H9 (cell line): ENCODE data around the gene METTL26. TPM values are rescaled to one million over a fixed set of nuclear protein-coding genes. Genes with fewer than 3 reads are reported as not detected.

ENCODE experiments used
- DNase-seq: peaks from one replicate; pipeline ENCODE4 v3.0.0-alpha.2; 2017
- H2AFZ ChIP-seq: one replicate; pipeline ENCODE4 v1.6.1; 2013; ENCODE audit warnings: mild to moderate bottlenecking, low read length, control low read depth, moderate library complexity
- H2AK5ac ChIP-seq: 2 replicates; pipeline ENCODE4 v1.6.1; 2013; ENCODE audit warnings: low read length, control low read depth, mixed read lengths; ENCODE audit not compliant: insufficient read length
- H2BK120ac ChIP-seq: one replicate; pipeline ENCODE4 v1.6.1; 2013; ENCODE audit warnings: low read depth, mild to moderate bottlenecking, low read length, control low read depth, inconsistent platforms; ENCODE audit not compliant: poor library complexity, severe bottlenecking
- H2BK12ac ChIP-seq: 2 replicates; pipeline ENCODE4 v1.6.1; 2013; ENCODE audit warnings: low read length, control low read depth, mixed read lengths, low read depth; ENCODE audit not compliant: insufficient read length
- H2BK15ac ChIP-seq: 2 replicates; pipeline ENCODE4 v1.6.1; 2013; ENCODE audit warnings: low read depth, low read length, control low read depth
- H2BK20ac ChIP-seq: one replicate; pipeline ENCODE4 v1.6.1; 2013; ENCODE audit warnings: low read depth, mild to moderate bottlenecking, low read length, control low read depth, inconsistent platforms; ENCODE audit not compliant: poor library complexity, severe bottlenecking
- H2BK5ac ChIP-seq: 2 replicates; pipeline ENCODE4 v1.6.1; 2013; ENCODE audit warnings: low read length, control low read depth, mixed read lengths; ENCODE audit not compliant: insufficient read length
- H3K14ac ChIP-seq: 2 replicates; pipeline ENCODE4 v1.6.1; 2013; ENCODE audit warnings: low read length, control low read depth; ENCODE audit not compliant: insufficient read depth
- H3K18ac ChIP-seq: 2 replicates; pipeline ENCODE4 v1.6.1; 2013; ENCODE audit warnings: low read depth, mild to moderate bottlenecking, mixed read lengths, low read length, control low read depth; ENCODE audit not compliant: insufficient read length
- H3K23ac ChIP-seq: 2 replicates; pipeline ENCODE4 v1.6.1; 2013; ENCODE audit warnings: low read length, control low read depth, mixed read lengths, low read depth; ENCODE audit not compliant: insufficient read length
- H3K23me2 ChIP-seq: 2 replicates; pipeline ENCODE4 v1.6.1; 2013; ENCODE audit warnings: low read depth, mild to moderate bottlenecking, mixed read lengths, low read length, control low read depth; ENCODE audit not compliant: insufficient read length, poor library complexity, severe bottlenecking
- H3K27ac ChIP-seq: 2 replicates; pipeline ENCODE4 v1.5.1; 2013; ENCODE audit warnings: low read length, control low read depth, mixed read lengths, low read depth; ENCODE audit not compliant: insufficient read length
- H3K27me3 ChIP-seq: 2 replicates; pipeline ENCODE4 v1.6.1; 2013; ENCODE audit warnings: low read length, control low read depth, inconsistent platforms; ENCODE audit not compliant: insufficient read depth
- H3K4ac ChIP-seq: 2 replicates; pipeline ENCODE4 v1.6.1; 2013; ENCODE audit warnings: low read depth, mild to moderate bottlenecking, control low read depth, inconsistent platforms, low read length, moderate library complexity
- H3K4me1 ChIP-seq: 2 replicates; pipeline ENCODE4 v1.6.1; 2013; ENCODE audit warnings: low read length, control low read depth, inconsistent platforms; ENCODE audit not compliant: insufficient read depth
- H3K4me2 ChIP-seq: 2 replicates; pipeline ENCODE4 v1.6.1; 2013; ENCODE audit warnings: low read length, control low read depth, mixed read lengths; ENCODE audit not compliant: insufficient read length, insufficient read depth
- H3K56ac ChIP-seq: 2 replicates; pipeline ENCODE4 v1.6.1; 2013; ENCODE audit warnings: low read depth, mild to moderate bottlenecking, mixed read lengths, low read length, control low read depth; ENCODE audit not compliant: insufficient read length
- H3K79me1 ChIP-seq: 2 replicates; pipeline ENCODE4 v1.6.1; 2013; ENCODE audit warnings: low read depth, mild to moderate bottlenecking, moderate library complexity, low read length, control low read depth, inconsistent platforms; ENCODE audit not compliant: insufficient read depth, poor library complexity, severe bottlenecking
- H3K79me2 ChIP-seq: 2 replicates; pipeline ENCODE4 v1.6.1; 2013; ENCODE audit warnings: low read length, control low read depth, inconsistent platforms; ENCODE audit not compliant: insufficient read depth
- H3K9ac ChIP-seq: 2 replicates; pipeline ENCODE4 v1.6.1; 2013; ENCODE audit warnings: low read length, control low read depth, mixed read lengths; ENCODE audit not compliant: insufficient read length; ENCODE audit errors: extremely low read depth
- H3K9me3 ChIP-seq: one replicate; pipeline ENCODE4 v1.6.1; 2013; ENCODE audit warnings: low read depth, low read length, inconsistent platforms; ENCODE audit not compliant: control insufficient read depth
- H3T11ph ChIP-seq: one replicate; pipeline ENCODE4 v1.6.1; 2013; ENCODE audit warnings: mild to moderate bottlenecking, low read length, control low read depth, inconsistent platforms
- H4K20me1 ChIP-seq: one replicate; pipeline ENCODE4 v1.6.1; 2013; ENCODE audit not compliant: control insufficient read depth, insufficient read length, insufficient read depth
- H4K5ac ChIP-seq: 2 replicates; pipeline ENCODE4 v1.6.1; 2013; ENCODE audit warnings: low read depth, mild to moderate bottlenecking, mixed read lengths, low read length, control low read depth; ENCODE audit not compliant: insufficient read length
- H4K8ac ChIP-seq: replicated peaks from 2 replicates; pipeline ENCODE4 v1.6.1; 2013; ENCODE audit warnings: low read length, control low read depth, mixed read lengths, low read depth; ENCODE audit not compliant: insufficient read length
- H4K91ac ChIP-seq: 2 replicates; pipeline ENCODE4 v1.6.1; 2013; ENCODE audit warnings: low read depth, mild to moderate bottlenecking, moderate library complexity, mixed read lengths, low read length, control low read depth; ENCODE audit not compliant: insufficient read length
- H3K27ac Mint-ChIP-seq, 3 experiments: 2 replicates in 2 of 3; 3 replicates in 1 of 3; pipeline ENCODE4 v1.8.0; 2020 to 2021; ENCODE audit warnings: mixed read lengths in 3 of 3, mild to moderate bottlenecking in 1 of 3, moderate library complexity in 1 of 3
- H3K27me3 Mint-ChIP-seq: 2 replicates; pipeline ENCODE4 v1.8.0; 2021; ENCODE audit warnings: low read depth, mild to moderate bottlenecking, moderate library complexity, mixed read lengths
- H3K36me3 Mint-ChIP-seq, 3 experiments: 2 replicates in 2 of 3; 3 replicates in 1 of 3; pipeline ENCODE4 v1.8.0; 2020 to 2021; ENCODE audit warnings: low read depth in 3 of 3, mixed read lengths in 3 of 3; ENCODE audit not compliant: insufficient read depth in 1 of 3
- H3K4me1 Mint-ChIP-seq, 2 experiments: 2 replicates each; pipeline ENCODE4 v1.8.0; 2020; ENCODE audit warnings: mixed read lengths in 2 of 2
- H3K4me3 Mint-ChIP-seq, 2 experiments: 2 replicates in 1 of 2; 3 replicates in 1 of 2; pipeline ENCODE4 v1.8.0; 2020 to 2021; ENCODE audit warnings: mild to moderate bottlenecking in 2 of 2, mixed read lengths in 2 of 2, moderate library complexity in 1 of 2
- H3K9me3 Mint-ChIP-seq, 2 experiments: 2 replicates in 1 of 2; 3 replicates in 1 of 2; pipeline ENCODE4 v1.8.0; 2020; ENCODE audit warnings: mild to moderate bottlenecking in 2 of 2, mixed read lengths in 2 of 2, moderate library complexity in 1 of 2
- CTCF ChIP-seq: fragments of 200-600 bp; sonication (generic); conservative IDR thresholded peaks from 3 replicates; pipeline ENCODE4 v1.8.0; 2021; ENCODE audit warnings: antibody characterized with exemption, mild to moderate bottlenecking
- WGBS: extraction: QIAGEN DNeasy Blood & Tissue Kit; methylation state at CpG from one replicate; pipeline ENCODE4 v1.1.7; 2013; ENCODE audit warnings: missing lambda C conversion rate, low lambda C conversion rate, mixed read lengths; ENCODE audit not compliant: insufficient read length; ENCODE audit errors: extremely low coverage; 5-methylcytosine and 5-hydroxymethylcytosine counted together
- total RNA-seq: library from RNA; stranded (reverse); gene quantifications from 2 replicates; pipeline ENCODE4 v1.2.1, GENCODE V29; 2021

Gene METTL26
- total RNA-seq, 1 experiment from 2014 or later = 108 TPM

GRCh38 chr16:590815-591200 lies 45.3 kb downstream of the METTL26 start:
- no peak overlapping the region for H2BK5ac ChIP-seq
- H3K9me3 Mint-ChIP-seq = 0 out of 5 replicates have a peak, but pooled peaks cover 0 to 3% of the 10 kb centered on the region in 2 experiments
- peak overlapping the region; percentile 77 to 86 for H3K4me3 Mint-ChIP-seq
- H2BK15ac ChIP-seq = no peak overlapping the region
- H2BK20ac ChIP-seq = no peak overlapping the region
- H3K4me1 ChIP-seq = no peaks in the 10 kb centered on the region
- H3K79me2 ChIP-seq = no peaks in the 10 kb centered on the region; the same call in 1 of the 2 replicates
- no peak overlapping the region for H4K91ac ChIP-seq
- H2BK12ac ChIP-seq = no peak overlapping the region
- H3K27me3 ChIP-seq = peaks cover 7% of the 10 kb centered on the region; the same call in 1 of the 2 replicates
- no peak overlapping the region for H3K4ac ChIP-seq
- peak overlapping the region in 1 of 3 experiments; percentile 47; a peak in 2 of 7 replicates for H3K27ac Mint-ChIP-seq
- H2AFZ ChIP-seq = no peak overlapping the region
- H3K27ac ChIP-seq = no peak overlapping the region
- no peak overlapping the region for H2AK5ac ChIP-seq
- no peak overlapping the region for H3T11ph ChIP-seq
- H3K9me3 ChIP-seq = no peaks in the 10 kb centered on the region
- H4K5ac ChIP-seq = no peak overlapping the region
- peaks cover 0 to 12% (median 7%) of the 10 kb centered on the region in 3 experiments; a peak in 6 of 7 replicates for H3K36me3 Mint-ChIP-seq
- H3K9ac ChIP-seq = no peak overlapping the region
- WGBS = no CpG with 5 or more reads among the region's 10 CpGs
- no peak overlapping the region; the same call in 1 of the 2 replicates for H3K14ac ChIP-seq
- no peak overlapping the region for H2BK120ac ChIP-seq
- no peaks in the 10 kb centered on the region for H4K20me1 ChIP-seq
- no peak overlapping the region for H3K23ac ChIP-seq
- H3K23me2 ChIP-seq = peaks cover 5% of the 10 kb centered on the region
- no peak overlapping the region for H4K8ac ChIP-seq
- peaks cover 12 to 21% of the 10 kb centered on the region in 2 experiments for H3K4me1 Mint-ChIP-seq
- no peak for TF ChIP-seq CTCF
- DNase-seq = no peak
- H3K4me2 ChIP-seq = peak overlapping the region; percentile 61
- peaks cover 3% of the 10 kb centered on the region for H3K79me1 ChIP-seq
- no peak overlapping the region for H3K18ac ChIP-seq
- H3K27me3 Mint-ChIP-seq = peaks cover 46% of the 10 kb centered on the region
- no peak overlapping the region for H3K56ac ChIP-seq
